Fibroblast of the aortic adventitia (primary cell): ENCODE results near the gene SVIP. TPM values are rescaled to one million over a fixed set of nuclear protein-coding genes. Genes with fewer than 3 reads are reported as not detected.

ENCODE experiments used
- total RNA-seq: library from RNA; depleted of rRNA; stranded (reverse); fragments of >200 nt; gene quantifications from 2 replicates; pipeline ENCODE4 v1.2.3, GENCODE V29; 2012; ENCODE audit warnings: low replicate concordance

Gene SVIP
- total RNA-seq, 1 donor = 6.9 TPM

Other genes with a start within 250 kb of the SVIP start
- 8.9 and 12.8 TPM in 2 replicates for gene FANCF, start 204.0 kb downstream of the SVIP start, total RNA-seq
- 0.90 and 5.8 TPM in 2 replicates for gene GAS2, start 163.2 kb downstream of the SVIP start, total RNA-seq
- gene CCDC179, start 30.7 kb upstream of the SVIP start, total RNA-seq = not detected in 2 replicates